CD14-positive monocyte (primary cell): ENCODE results near the gene CENPH. TPM values are rescaled to one million over a fixed set of nuclear protein-coding genes. Genes with fewer than 3 reads are reported as not detected.
A peak's percentile ranks its signal among the peaks of the same experiment; 100 is the strongest.

Experiments
- DNase-seq, 3 donors: peaks; one replicate each; pipeline ENCODE4 v3.0.0-alpha.2; 2011 to 2022
- H2AFZ ChIP-seq: 2 replicates; pipeline ENCODE4 v1.6.0; 2012; ENCODE audit warnings: mild to moderate bottlenecking, low read depth, low read length, inconsistent platforms; ENCODE audit not compliant: insufficient read depth, poor library complexity, severe bottlenecking
- H3K27ac ChIP-seq, 2 donors: 1 replicate in 1 of 2; 2 replicates in 1 of 2; pipeline ENCODE4 v1.5.1; 2012 to 2013; ENCODE audit warnings: low read length in 2 of 2, control low read depth in 1 of 2, inconsistent platforms in 1 of 2, low read depth in 1 of 2, mild to moderate bottlenecking in 1 of 2
- H3K27me3 ChIP-seq, 2 donors: one replicate each; pipeline versions ENCODE4 v1.6.0 to v1.6.1; 2011 to 2013; ENCODE audit warnings: low read length in 2 of 2; ENCODE audit not compliant: control insufficient read depth in 2 of 2, insufficient read depth in 2 of 2
- H3K36me3 ChIP-seq, 2 donors: replicated peaks in 1 of 2; 1 replicate in 1 of 2; 2 replicates in 1 of 2; pipeline versions ENCODE4 v1.5.1 to v1.6.1; 2012 to 2013; ENCODE audit warnings: low read length in 2 of 2, control low read depth in 1 of 2, inconsistent platforms in 1 of 2, mild to moderate bottlenecking in 1 of 2; ENCODE audit not compliant: insufficient read depth in 2 of 2, control insufficient read depth in 1 of 2
- H3K4me1 ChIP-seq, 2 donors: 1 replicate in 1 of 2; 2 replicates in 1 of 2; pipeline versions ENCODE4 v1.5.1 to v1.6.1; 2012 to 2013; ENCODE audit warnings: low read length in 2 of 2, control low read depth in 1 of 2, inconsistent platforms in 1 of 2, mild to moderate bottlenecking in 1 of 2, moderate library complexity in 1 of 2; ENCODE audit not compliant: insufficient read depth in 2 of 2, control insufficient read depth in 1 of 2
- H3K4me2 ChIP-seq: replicated peaks from 2 replicates; pipeline ENCODE3; 2012; ENCODE audit warnings: low read length, moderate library complexity, mild to moderate bottlenecking; ENCODE audit not compliant: poor library complexity, severe bottlenecking; ENCODE audit errors: extremely low read depth
- H3K4me3 ChIP-seq, 3 experiments: fragments of 200-600 bp in 1 of 3; sonication (generic) in 1 of 3; replicated peaks in 1 of 3; 1 replicate in 2 of 3; 2 replicates in 1 of 3; pipeline ENCODE4 v1.5.1; 2011 to 2013; ENCODE audit warnings: low read length in 3 of 3, mild to moderate bottlenecking in 3 of 3, control low read depth in 2 of 3, low read depth in 2 of 3, inconsistent platforms in 1 of 3, moderate library complexity in 1 of 3
- H3K79me2 ChIP-seq: 2 replicates; pipeline ENCODE4 v1.6.0; 2012; ENCODE audit warnings: mild to moderate bottlenecking, control low read depth, inconsistent platforms, low read length, moderate library complexity; ENCODE audit not compliant: insufficient read depth
- H3K9ac ChIP-seq: 2 replicates; pipeline ENCODE4 v1.6.0; 2017; ENCODE audit warnings: low read length, mild to moderate bottlenecking; ENCODE audit not compliant: insufficient read depth, poor library complexity, severe bottlenecking
- H3K9me3 ChIP-seq, 2 donors: replicated peaks in 1 of 2; 1 replicate in 1 of 2; 2 replicates in 1 of 2; pipeline versions ENCODE4 v1.5.1 to v1.6.1; 2012 to 2013; ENCODE audit warnings: low read length in 2 of 2, control low read depth in 1 of 2; ENCODE audit not compliant: control insufficient read depth in 1 of 2, insufficient read depth in 1 of 2
- H4K20me1 ChIP-seq: 2 replicates; pipeline ENCODE4 v1.6.0; 2012; ENCODE audit warnings: mild to moderate bottlenecking, low read length, control low read depth, moderate library complexity; ENCODE audit not compliant: insufficient read depth
- H3K27ac Mint-ChIP-seq, 7 donors: one replicate each; pipeline ENCODE4 v1.8.0; 2020; ENCODE audit warnings: mild to moderate bottlenecking in 7 of 7, mixed read lengths in 7 of 7, moderate library complexity in 6 of 7, inconsistent platforms in 2 of 7
- H3K27me3 Mint-ChIP-seq, 3 donors: one replicate each; pipeline ENCODE4 v1.8.0; 2021 to 2022; ENCODE audit warnings: low read depth in 3 of 3, mild to moderate bottlenecking in 3 of 3, mixed read lengths in 3 of 3, moderate library complexity in 3 of 3, inconsistent platforms in 1 of 3
- H3K36me3 Mint-ChIP-seq, 2 donors: one replicate each; pipeline ENCODE4 v1.8.0; 2020; ENCODE audit warnings: mixed read lengths in 2 of 2, inconsistent platforms in 1 of 2, mild to moderate bottlenecking in 1 of 2
- H3K4me1 Mint-ChIP-seq: one replicate; pipeline ENCODE4 v1.8.0; 2020; ENCODE audit warnings: mild to moderate bottlenecking, mixed read lengths
- H3K4me3 Mint-ChIP-seq, 2 donors: one replicate each; pipeline ENCODE4 v1.8.0; 2020; ENCODE audit warnings: mild to moderate bottlenecking in 2 of 2, mixed read lengths in 2 of 2, moderate library complexity in 1 of 2
- H3K9me3 Mint-ChIP-seq, 7 donors: one replicate each; pipeline ENCODE4 v1.8.0; 2020 to 2022; ENCODE audit warnings: mixed read lengths in 7 of 7, mild to moderate bottlenecking in 6 of 7, moderate library complexity in 6 of 7, inconsistent platforms in 2 of 7
- CTCF ChIP-seq: fragments of 200-600 bp; IDR thresholded peaks from one replicate; pipeline ENCODE4 v1.8.0; 2022; ENCODE audit warnings: antibody characterized with exemption, mild to moderate bottlenecking
- WGBS: methylation state at CpG from one replicate; pipeline ENCODE4 v1.1.5; 2013; ENCODE audit warnings: missing lambda C conversion rate; ENCODE audit not compliant: insufficient coverage; 5-methylcytosine and 5-hydroxymethylcytosine counted together
- intact Hi-C, 2 donors: fragments of 100-400 bp; cut with micrococcal nuclease; formaldehyde crosslinking; loops; one replicate each; pipeline versions ENCODE4 v1.15.0 to v1.15.1; 2023
- polyA plus RNA-seq, 3 donors: library from polyadenylated mRNA; depleted of rRNA in 1 of 3; unstranded in 2 of 3; stranded (reverse) in 1 of 3; fragments of 300-500 nt in 2 of 3; fragments of >200 nt in 1 of 3; fragmentation: Illumina TruSeq in 2 of 3; gene quantifications; 1 replicate in 2 of 3; 2 replicates in 1 of 3; pipeline ENCODE4 v1.2.3, GENCODE V29; 2012 to 2021

Gene CENPH
- polyA plus RNA-seq, 3 donors: 0.57 to 0.73 (median 0.61) TPM

GRCh38 chr5:69167929-69168328 is 21.5 kb upstream of the CENPH start:
- Histone ChIP-seq H3K27ac (peak overlapping the region in 1 of 2 donors; percentile 44), H3K79me2 (peaks cover 55% of the 10 kb centered on the region)

GRCh38 chr5:69170495-69170894 is 18.9 kb upstream of the CENPH start:
- WGBS: no CpG with 5 or more reads among the region's 1 CpG

More at GRCh38 chr5:69167929-69168328, 21.5 kb upstream of the CENPH start:
- Histone ChIP-seq H3K27me3 (no peaks in the 10 kb centered on the region), H3K36me3 (peaks cover 11 to 27% of the 10 kb centered on the region in 2 donors), H3K4me1 (peaks cover 21 to 30% of the 10 kb centered on the region in 2 donors), H3K4me3 (peak overlapping the region; percentile 69 to 96 (median 80)), H3K4me2 (peak overlapping the region; percentile 100), H3K9me3 (no peaks in the 10 kb centered on the region), H3K9ac (peak overlapping the region; percentile 52), H4K20me1 (no peaks in the 10 kb centered on the region), H2AFZ (peak overlapping the region; percentile 98)
- Mint-ChIP-seq H3K36me3 (peaks cover 14 to 31% of the 10 kb centered on the region in 2 donors), H3K27me3 (peaks cover 0 to 2% (median 2%) of the 10 kb centered on the region in 3 donors), H3K27ac (peak overlapping the region in 4 of 7 donors; percentile 21 to 88 (median 59)), H3K4me1 (peaks cover 30% of the 10 kb centered on the region), H3K9me3 (peaks cover 0 to 5% (median 0%) of the 10 kb centered on the region in 7 donors), H3K4me3 (peak overlapping the region; percentile 93 to 95)
- WGBS: 63% methylated on average over 7 of the region's 8 CpGs
- no peak for DNase-seq
- no peak for TF ChIP-seq CTCF
- intact Hi-C loops: loop anchor here (2.0 to 5.0 kb wide), 4 partner anchors 21 to 71 kb away; partner anchors contain the start of gene CENPH (in 1 of the 2)

More at GRCh38 chr5:69170495-69170894, 18.9 kb upstream of the CENPH start:
- H3K4me2 ChIP-seq: no peak overlapping the region
- Mint-ChIP-seq H3K9me3 (peaks cover 0 to 2% (median 0%) of the 10 kb centered on the region in 7 donors), H3K27ac (peak overlapping the region in 1 of 7 donors; percentile 1), H3K27me3 (peaks cover 0 to 2% (median 0%) of the 10 kb centered on the region in 3 donors), H3K4me3 (no peak overlapping the region), H3K4me1 (peaks cover 30% of the 10 kb centered on the region), H3K36me3 (peaks cover 35 to 57% of the 10 kb centered on the region in 2 donors)
- peaks cover 21 to 30% of the 10 kb centered on the region in 2 donors for H3K4me1 ChIP-seq
- DNase-seq: no peak
- no peak overlapping the region for H2AFZ ChIP-seq
- H3K27ac ChIP-seq: peak overlapping the region in 1 of 2 donors; percentile 20
- no peaks in the 10 kb centered on the region for H3K27me3 ChIP-seq
- peaks cover 61% of the 10 kb centered on the region for H3K79me2 ChIP-seq
- H3K4me3 ChIP-seq: no peak overlapping the region
- TF ChIP-seq CTCF: no peak
- no peaks in the 10 kb centered on the region for H3K9me3 ChIP-seq
- no peaks in the 10 kb centered on the region for H4K20me1 ChIP-seq
- no peak overlapping the region for H3K9ac ChIP-seq
- H3K36me3 ChIP-seq: peaks cover 34 to 53% of the 10 kb centered on the region in 2 donors
- intact Hi-C loops: no loop called here
